22Rv1 (cell line): Measurements from ENCODE around the gene SMIM10L2A.

Source experiments
- ZFX ChIP-seq: fragments of 450-650 bp; IDR thresholded peaks from 2 replicates; pipeline ENCODE4 v1.6.1; 2017; ENCODE audit warnings: antibody characterized with exemption, borderline replicate concordance
- TF ChIP-seq, protein P1 (sequence below): fragments of 450-650 bp; IDR thresholded peaks from 2 replicates; pipeline ENCODE4 v1.5.1; 2017; ENCODE audit warnings: mild to moderate bottlenecking

DNA sequence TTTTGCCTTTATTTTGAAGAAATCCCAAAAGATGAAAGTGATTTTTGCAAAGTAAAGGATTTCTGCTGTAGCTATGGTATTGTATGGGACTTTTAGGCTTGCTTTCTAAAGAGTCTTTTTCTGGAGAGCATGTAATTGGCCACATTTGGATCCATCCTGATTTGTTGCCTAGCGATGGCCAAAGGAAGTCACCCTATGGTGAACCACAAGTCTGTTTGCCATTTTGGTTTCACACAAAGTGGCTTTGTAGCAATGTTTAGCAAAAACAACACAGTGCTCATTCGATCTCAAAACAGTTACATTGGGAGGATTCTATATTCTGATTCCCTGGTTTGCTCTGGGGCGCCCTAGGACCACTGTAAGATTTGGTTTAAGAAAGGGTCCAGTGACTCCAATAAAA is 54.6 kb downstream of the SMIM10L2A start:
- TF ChIP-seq, protein P1, sequence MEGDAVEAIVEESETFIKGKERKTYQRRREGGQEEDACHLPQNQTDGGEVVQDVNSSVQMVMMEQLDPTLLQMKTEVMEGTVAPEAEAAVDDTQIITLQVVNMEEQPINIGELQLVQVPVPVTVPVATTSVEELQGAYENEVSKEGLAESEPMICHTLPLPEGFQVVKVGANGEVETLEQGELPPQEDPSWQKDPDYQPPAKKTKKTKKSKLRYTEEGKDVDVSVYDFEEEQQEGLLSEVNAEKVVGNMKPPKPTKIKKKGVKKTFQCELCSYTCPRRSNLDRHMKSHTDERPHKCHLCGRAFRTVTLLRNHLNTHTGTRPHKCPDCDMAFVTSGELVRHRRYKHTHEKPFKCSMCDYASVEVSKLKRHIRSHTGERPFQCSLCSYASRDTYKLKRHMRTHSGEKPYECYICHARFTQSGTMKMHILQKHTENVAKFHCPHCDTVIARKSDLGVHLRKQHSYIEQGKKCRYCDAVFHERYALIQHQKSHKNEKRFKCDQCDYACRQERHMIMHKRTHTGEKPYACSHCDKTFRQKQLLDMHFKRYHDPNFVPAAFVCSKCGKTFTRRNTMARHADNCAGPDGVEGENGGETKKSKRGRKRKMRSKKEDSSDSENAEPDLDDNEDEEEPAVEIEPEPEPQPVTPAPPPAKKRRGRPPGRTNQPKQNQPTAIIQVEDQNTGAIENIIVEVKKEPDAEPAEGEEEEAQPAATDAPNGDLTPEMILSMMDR = no peak
- no peak for TF ChIP-seq ZFX
